GM12873 (cell line): ENCODE results near the gene LMNTD2.

ENCODE experiments used
- CTCF ChIP-seq: IDR thresholded peaks from 2 replicates; pipeline ENCODE4 v1.5.1; 2012; ENCODE audit warnings: low read depth, mild to moderate bottlenecking, moderate library complexity, low read length, control low read depth; ENCODE audit not compliant: insufficient read depth; ENCODE audit errors: missing control alignments

The LMNTD2 gene

GRCh38 chr11:504994-505344 lies 55.6 kb downstream of the LMNTD2 start:
- no peak for TF ChIP-seq CTCF
